ENCODE results near the gene MYCBP2.

The MYCBP2 gene

DNA sequence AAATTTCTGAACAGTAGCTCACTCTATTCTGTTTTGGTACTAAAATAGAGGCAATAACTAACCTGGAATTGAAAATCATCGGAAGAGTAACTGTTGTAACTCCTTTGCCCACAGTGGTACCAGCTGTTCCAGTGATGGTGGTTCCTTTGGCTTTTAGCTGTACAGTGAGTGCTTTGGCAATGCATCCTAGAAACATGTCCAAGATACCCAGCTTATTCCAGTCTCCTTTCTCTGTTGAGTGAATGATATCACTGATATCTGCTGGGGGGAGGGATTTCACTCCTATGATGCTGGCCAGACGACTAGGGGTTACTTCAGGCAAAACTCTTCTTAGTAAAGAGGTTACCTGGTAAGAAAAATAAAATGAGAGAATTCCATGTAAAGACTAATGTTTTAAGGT is 259.4 kb downstream of the MYCBP2 start:
- no peak for FAIRE-seq

DNA sequence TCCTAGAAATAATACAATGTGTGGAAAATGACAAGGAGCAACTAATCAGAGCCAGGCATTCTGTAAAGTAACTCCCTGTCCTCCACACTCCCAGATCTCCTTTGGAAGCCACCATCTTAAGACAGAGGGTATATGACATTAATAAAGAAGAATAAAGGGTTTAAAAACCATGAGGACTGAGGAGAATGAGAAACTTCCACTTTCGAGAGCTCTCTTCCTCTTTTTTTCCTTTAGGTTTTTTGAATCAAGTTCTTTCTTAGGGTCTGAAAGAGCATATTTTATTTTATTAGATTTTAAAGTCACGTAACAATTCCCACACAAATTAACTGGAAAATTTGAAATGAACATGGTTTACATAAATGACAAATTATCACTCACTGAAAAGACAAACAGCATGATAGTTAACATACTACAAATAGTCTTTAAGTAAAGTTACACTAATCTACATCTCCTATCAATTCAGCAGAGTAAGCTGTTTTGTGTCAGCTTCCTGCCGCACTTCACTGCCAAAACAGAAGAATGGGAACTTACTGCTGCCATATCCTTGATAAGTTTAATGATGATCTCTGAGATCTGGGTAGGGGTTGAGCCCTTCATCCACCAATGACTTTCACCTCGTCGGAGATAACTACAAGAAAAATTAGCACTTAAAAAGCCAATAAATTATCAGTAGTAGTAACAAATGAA is 261.3 kb downstream of the MYCBP2 start:
- no peak for FAIRE-seq

- no peak for FAIRE-seq
Observed at GRCh38 chr13:77062097-77062496, 264.8 kb downstream of the MYCBP2 start.

GRCh38 chr13:77061362-77061761 is 265.5 kb downstream of the MYCBP2 start:
- no peak for FAIRE-seq

DNA sequence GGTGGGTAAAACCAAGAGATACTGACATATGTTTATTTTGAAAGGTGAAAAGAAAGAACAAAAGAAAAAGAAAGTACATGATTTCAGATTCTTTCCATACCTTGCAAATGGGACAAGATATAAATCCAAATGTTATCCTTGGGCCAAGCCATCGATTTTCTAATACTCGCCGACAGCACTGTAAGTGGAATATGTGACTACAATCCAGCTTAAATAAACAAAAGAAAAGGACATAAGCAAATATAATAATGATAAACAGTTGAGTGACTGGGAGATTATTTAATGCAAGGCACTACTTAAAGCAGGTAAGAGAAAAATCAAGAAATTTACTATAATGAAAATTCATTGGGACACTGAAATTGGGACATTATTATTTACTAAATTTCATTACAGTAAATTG is 270.0 kb downstream of the MYCBP2 start:
- no peak for FAIRE-seq

DNA sequence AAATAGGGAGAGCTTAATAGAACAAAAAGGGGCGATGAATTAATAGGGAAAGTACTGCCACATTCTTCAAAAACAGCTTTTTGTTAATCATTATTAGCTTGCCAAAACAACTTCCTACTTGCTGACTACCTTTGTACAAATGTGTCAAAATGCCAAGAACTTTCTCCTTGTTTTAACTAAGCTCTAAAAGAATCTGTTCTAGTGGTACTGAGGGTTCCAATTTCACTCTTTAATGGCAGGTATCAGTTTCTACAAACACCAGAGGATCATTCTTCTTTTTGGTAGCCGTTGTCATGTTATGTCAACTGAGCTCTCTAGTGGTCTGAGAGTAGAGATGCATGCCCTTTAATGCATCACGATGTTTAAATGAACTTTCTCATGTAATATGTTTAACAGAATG is 270.5 kb downstream of the MYCBP2 start:
- FAIRE-seq, result no peak

GRCh38 chr13:77055158-77055557 is 271.7 kb downstream of the MYCBP2 start:
- no peak for FAIRE-seq

DNA sequence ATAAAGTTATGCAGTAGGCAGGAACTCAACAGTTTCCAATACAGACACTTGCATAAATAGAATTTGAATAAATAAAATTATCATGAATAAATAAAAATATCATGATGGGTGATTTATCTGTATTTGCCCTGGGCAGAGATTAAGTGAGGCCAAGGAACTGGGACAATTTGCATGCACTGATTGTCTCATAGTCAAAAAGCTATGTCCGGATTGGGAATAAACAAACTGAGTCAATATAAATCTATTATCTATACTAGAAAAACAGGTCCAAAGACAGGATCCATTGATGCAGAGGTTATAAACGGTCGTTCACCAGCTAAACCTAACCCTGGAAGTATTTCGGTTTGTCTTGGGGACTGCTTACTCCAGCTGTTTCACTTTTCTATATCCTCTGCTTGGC is 273.7 kb downstream of the MYCBP2 start:
- FAIRE-seq, result no peak

- FAIRE-seq, result no peak
Observed at GRCh38 chr13:77048681-77049080, 278.2 kb downstream of the MYCBP2 start.

DNA sequence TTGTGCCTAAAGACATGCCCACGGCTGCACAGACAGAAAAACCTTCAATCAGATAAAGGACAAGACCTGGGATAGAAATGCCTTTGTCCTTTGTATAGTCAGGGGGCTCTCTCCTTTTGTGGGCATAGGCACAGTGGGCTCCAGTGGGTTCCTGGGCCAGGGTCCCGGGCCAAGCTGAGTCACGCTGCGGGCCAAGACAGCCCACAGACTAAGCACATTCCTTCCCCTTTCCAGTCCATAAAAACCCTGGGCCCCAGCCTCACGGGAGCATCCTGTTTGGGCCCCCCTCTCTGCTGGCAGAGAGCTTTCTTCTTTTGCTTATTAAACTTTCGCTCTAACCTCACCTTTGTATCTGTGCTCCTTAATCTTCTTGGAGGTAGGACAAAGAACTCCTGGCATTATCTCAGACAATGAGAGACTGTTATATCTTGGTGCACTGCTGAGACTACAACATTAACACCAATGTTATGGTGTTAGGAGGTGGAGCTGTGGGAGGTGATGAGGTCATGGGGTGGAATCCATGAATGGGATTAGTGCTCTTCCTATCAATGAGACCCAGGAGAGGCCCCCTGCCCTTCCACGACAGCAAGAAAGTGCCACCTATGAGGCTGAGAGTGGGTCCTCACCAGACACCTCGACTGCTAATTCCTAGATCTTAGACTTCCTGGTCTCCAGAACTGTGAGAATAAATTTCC is 279.1 kb downstream of the MYCBP2 start:
- no peak for FAIRE-seq

GRCh38 chr13:77042566-77043177 is 284.2 kb downstream of the MYCBP2 start:
- FAIRE-seq, result no peak

GRCh38 chr13:77040835-77041234 is 286.1 kb downstream of the MYCBP2 start:
- FAIRE-seq, result no peak

DNA sequence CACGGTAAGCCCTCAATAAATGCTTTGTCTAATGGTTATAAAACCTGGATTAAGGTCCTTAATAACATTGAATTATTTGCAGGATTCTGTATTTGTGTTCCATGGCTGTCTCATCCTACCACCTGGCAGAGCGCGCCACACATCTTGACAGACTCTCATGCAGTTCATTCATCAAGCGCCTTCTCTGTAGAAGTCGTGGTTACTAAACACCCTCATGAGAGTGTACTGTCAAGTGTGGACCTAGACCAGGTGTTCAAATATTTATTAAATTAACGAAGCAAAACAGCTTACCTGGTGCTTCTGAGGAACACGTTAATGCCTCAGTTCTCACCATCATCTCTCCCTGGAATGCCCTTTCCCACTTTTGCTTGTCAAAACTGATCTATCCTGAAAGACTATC is 286.8 kb downstream of the MYCBP2 start:
- no peak for FAIRE-seq

GRCh38 chr13:77038907-77039480 is 287.9 kb downstream of the MYCBP2 start:
- FAIRE-seq, result no peak

GRCh38 chr13:77036279-77036678 is 290.6 kb downstream of the MYCBP2 start:
- no peak for FAIRE-seq

DNA sequence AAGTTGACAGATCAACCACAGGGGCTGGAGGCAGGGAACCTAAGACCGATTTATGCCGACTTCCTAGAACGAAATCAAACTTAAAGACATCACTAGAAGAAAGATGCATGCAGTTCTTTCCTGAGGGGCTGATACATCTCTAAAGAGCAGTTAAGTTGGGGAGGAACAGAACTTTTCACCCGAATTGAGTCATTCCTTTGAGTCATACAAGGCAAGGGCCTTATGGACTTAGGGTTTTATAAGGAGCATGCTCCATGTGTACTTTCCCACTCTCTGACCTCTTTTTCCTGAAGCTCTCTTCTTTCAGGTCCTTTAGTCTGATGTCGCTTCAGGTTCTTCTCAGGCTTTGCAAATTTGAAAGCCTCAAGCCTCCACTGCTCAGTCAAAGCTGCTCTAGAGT is 292.0 kb downstream of the MYCBP2 start:
- no peak for FAIRE-seq

- no peak for FAIRE-seq
Observed at GRCh38 chr13:77033717-77034302, 293.1 kb downstream of the MYCBP2 start.

- no peak for FAIRE-seq
Observed at GRCh38 chr13:77031656-77032243, 295.1 kb downstream of the MYCBP2 start.

DNA sequence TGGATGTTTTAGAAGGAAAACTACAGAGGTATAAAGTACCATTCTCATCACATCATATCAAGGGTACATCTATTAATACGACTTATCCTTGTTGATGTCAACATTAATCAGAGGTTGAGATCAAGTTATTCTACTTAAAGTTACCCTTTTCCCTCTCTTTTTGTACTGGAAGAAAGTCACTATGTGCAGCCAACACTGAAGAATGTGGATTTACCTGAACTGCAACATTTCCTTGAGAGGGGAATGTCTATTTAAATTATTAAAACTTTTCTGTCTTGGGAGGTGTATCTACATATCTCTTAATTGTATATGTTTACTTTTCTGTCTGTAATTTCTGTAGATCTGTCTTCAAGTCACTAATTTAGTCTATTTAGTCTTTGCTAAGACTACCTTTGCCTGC is 297.5 kb downstream of the MYCBP2 start:
- no peak for FAIRE-seq

DNA sequence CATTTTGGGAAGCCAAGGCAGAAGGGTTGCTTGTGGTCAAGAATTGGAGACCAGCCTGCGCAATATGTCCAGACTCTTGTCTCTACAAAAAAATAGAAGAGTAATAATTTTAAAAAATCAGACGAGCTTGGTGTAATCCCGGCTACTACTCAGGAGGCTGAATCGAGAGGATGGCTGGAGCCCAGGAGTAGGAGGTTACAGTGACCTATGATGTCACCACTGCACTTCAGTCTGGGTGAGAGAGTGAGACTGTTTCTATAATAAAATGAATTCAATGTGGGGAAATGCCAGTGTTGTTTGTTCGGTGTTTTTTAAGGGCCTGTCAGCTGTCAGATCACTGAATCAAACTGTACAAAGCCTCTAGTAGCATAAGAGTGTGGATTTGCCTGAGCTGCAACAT is 298.7 kb downstream of the MYCBP2 start:
- FAIRE-seq, result no peak

DNA sequence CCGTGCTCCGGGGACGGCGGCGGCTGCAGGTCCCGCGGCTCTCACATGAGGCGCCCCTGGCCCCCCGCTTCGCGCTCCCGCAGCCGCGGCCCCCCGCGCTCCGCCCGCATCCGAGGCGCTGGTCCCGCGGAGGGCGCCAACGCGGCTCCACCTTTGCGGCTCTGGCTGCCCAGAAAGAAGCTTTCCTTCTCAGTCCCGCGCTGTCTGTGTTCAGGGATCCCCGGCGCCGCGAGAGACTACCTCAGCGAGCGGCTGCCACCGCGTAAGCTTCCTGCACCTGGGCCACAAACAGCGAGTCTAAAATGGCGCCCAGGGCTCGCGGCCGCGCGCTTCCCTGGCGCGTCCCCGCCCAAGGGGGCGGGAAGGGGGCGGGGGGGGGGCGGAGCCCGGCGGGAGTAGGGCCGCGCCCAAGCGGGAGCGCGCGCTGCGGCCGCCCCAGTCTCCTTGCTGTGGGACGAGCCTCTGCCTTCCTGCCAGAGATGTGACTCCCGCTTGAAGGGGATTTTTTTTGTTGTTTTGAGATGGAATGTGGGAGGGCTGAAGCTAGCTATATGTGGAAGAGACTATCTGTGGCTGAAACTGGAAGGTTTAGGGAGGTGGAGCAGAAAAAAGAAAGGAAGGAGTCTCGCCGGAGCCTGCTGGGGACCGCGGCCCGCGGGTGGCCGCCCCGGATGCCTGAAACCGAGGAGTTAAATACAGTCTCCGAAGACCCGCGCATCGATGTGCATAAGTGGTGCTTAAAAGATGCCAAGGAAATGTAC is 299.9 kb downstream of the MYCBP2 start, which contains the start of gene FBXL3:
Gene FBXL3 (minus strand): TSS at position 299 of the 761 bp plus-strand sequence. CDS start 5,299 bp downstream, outside the sequence.
- no peak for FAIRE-seq

- FAIRE-seq, result no peak
Observed at GRCh38 chr13:77026255-77026860, 300.5 kb downstream of the MYCBP2 start.

All from G401.6 (cell line).